AG10803 (cell line): ENCODE measurements around the gene ZFAND6.
A peak's percentile ranks its signal among the peaks of the same experiment; 100 is the strongest.

ENCODE experiments used
- DNase-seq: peaks from one replicate; pipeline ENCODE4 v3.0.0; 2010; ENCODE audit warnings: low read depth
- H3K4me3 ChIP-seq: 2 replicates; pipeline ENCODE4 v1.5.1; 2011; ENCODE audit warnings: mild to moderate bottlenecking, low read length, control low read depth
- CTCF ChIP-seq: conservative IDR thresholded peaks from 2 replicates; pipeline ENCODE4 v1.5.1; 2011; ENCODE audit warnings: mild to moderate bottlenecking, low read length, control low read depth, inconsistent platforms

The ZFAND6 gene

GRCh38 chr15:80071652-80072051 is 12.2 kb downstream of the ZFAND6 start:
- no peak for TF ChIP-seq CTCF
- peak overlapping the region; percentile 41 for H3K4me3 ChIP-seq
- DNase-seq: no peak

- TF ChIP-seq CTCF: no peak
- DNase-seq: peak; percentile 87
These were observed 13.0 kb downstream of the ZFAND6 start for GRCh38 chr15:80072285-80072994.

GRCh38 chr15:80073197-80073596 is 13.7 kb downstream of the ZFAND6 start:
- TF ChIP-seq CTCF: no peak
- H3K4me3 ChIP-seq: peak overlapping the region; percentile 57
- no peak for DNase-seq

More at GRCh38 chr15:80072285-80072994, 13.0 kb downstream of the ZFAND6 start:
- H3K4me3 ChIP-seq: peak overlapping the region; percentile 57

- no peak overlapping the region for H3K4me3 ChIP-seq
- peak; percentile 23 for DNase-seq
- no peak for TF ChIP-seq CTCF
These were observed 17.1 kb downstream of the ZFAND6 start for GRCh38 chr15:80076321-80077318.

GRCh38 chr15:80081390-80081789 is 21.9 kb downstream of the ZFAND6 start:
- no peak for DNase-seq
- H3K4me3 ChIP-seq: no peak overlapping the region
- no peak for TF ChIP-seq CTCF

- H3K4me3 ChIP-seq: no peak overlapping the region
- no peak; the same call in 1 of the 2 replicates for TF ChIP-seq CTCF
- no peak for DNase-seq
These were observed 27.6 kb downstream of the ZFAND6 start for GRCh38 chr15:80087104-80087503.

GRCh38 chr15:80090041-80090440 is 30.6 kb downstream of the ZFAND6 start:
- DNase-seq: no peak
- H3K4me3 ChIP-seq: no peak overlapping the region
- TF ChIP-seq CTCF: no peak
